Activated B cell treated with CpG ODN at 0.5 μM for 24 hours (primary cell): ENCODE results near the gene CDKL5. TPM values are rescaled to one million over a fixed set of nuclear protein-coding genes. Genes with fewer than 3 reads are reported as not detected.

Experiments used
- ATAC-seq: fragments of 200-7000 bp; cut with Tn5 transposase; one replicate; pipeline ENCODE4 v1.10.0; 2021; ENCODE audit warnings: low read depth, mild to moderate bottlenecking, moderate library complexity
- CTCF ChIA-PET: fragments of 350-600 bp; sonication (Branson Sonifier 250); formaldehyde crosslinking; loops from one replicate; lab custom pipeline; 2021; ENCODE audit warnings: antibody characterized with exemption; lab: Charles Lee
- POLR2A ChIA-PET: fragments of 350-600 bp; sonication (Branson Sonifier 250); formaldehyde crosslinking; loops from one replicate; lab custom pipeline; 2021; ENCODE audit warnings: antibody characterized with exemption; lab: Charles Lee
- DNase-seq: peaks from one replicate; pipeline ENCODE4 v3.0.0; 2022
- H3K27ac Mint-ChIP-seq: one replicate; pipeline ENCODE4 v1.8.0; 2020; ENCODE audit warnings: mixed read lengths
- H3K27me3 Mint-ChIP-seq: one replicate; pipeline ENCODE4 v1.8.0; 2021; ENCODE audit warnings: mixed read lengths
- H3K36me3 Mint-ChIP-seq: one replicate; pipeline ENCODE4 v1.8.0; 2021; ENCODE audit warnings: low read depth, mixed read lengths
- H3K4me1 Mint-ChIP-seq: one replicate; pipeline ENCODE4 v1.8.0; 2021; ENCODE audit warnings: mixed read lengths
- H3K4me3 Mint-ChIP-seq: one replicate; pipeline ENCODE4 v1.8.0; 2020; ENCODE audit warnings: mild to moderate bottlenecking, mixed read lengths
- H3K9me3 Mint-ChIP-seq: one replicate; pipeline ENCODE4 v1.8.0; 2020; ENCODE audit warnings: mixed read lengths
- CTCF ChIP-seq: fragments of 200-600 bp; IDR thresholded peaks from one replicate; pipeline ENCODE4 v1.8.0; 2022; ENCODE audit warnings: antibody characterized with exemption, mild to moderate bottlenecking
- intact Hi-C: fragments of 100-400 bp; cut with micrococcal nuclease; formaldehyde crosslinking; loops from one replicate; pipeline ENCODE4 v1.15.1; 2024
- total RNA-seq: library from RNA; stranded (reverse); gene quantifications from 2 replicates; pipeline ENCODE4 v1.2.3, GENCODE V29; 2022

Gene CDKL5
- total RNA-seq, 1 donor from 2014 or later, result 3.8 TPM

DNA sequence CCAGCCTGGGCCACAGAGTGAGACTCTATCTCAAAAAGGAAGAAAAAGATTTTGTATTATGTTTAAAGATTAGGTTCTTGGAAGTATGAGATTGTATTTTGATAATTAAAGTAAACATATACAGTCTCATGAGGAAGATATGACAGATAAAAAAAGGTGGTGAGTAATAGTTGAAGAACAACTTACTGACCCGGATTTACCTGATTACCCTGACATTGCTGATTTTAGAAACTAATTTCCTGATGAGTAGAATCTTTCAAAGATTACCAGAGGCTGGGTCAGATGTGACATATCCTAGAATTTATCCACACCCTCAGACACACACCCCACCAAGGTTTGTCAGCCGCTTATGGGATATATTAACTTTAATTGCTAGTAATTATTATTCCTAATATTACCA is 9.5 kb downstream of the CDKL5 start:
- Mint-ChIP-seq H3K27ac (no peak overlapping the region), H3K4me3 (no peak overlapping the region), H3K27me3 (no peaks in the 10 kb centered on the region), H3K9me3 (no peaks in the 10 kb centered on the region), H3K36me3 (no peaks in the 10 kb centered on the region), H3K4me1 (peaks cover 5% of the 10 kb centered on the region)
- CTCF ChIA-PET, result no interaction called here
- intact Hi-C loops, result no loop called here
- no peak for ATAC-seq
- DNase-seq, result no peak
- POLR2A ChIA-PET, result no interaction called here
- TF ChIP-seq CTCF, result no peak

- TF ChIP-seq CTCF, result no peak
- ATAC-seq (no peak), DNase-seq (no peak)
- ChIA-PET CTCF (no interaction called here), POLR2A (no interaction called here)
- Mint-ChIP-seq H3K4me3 (no peak overlapping the region), H3K36me3 (no peaks in the 10 kb centered on the region), H3K27ac (no peak overlapping the region), H3K27me3 (no peaks in the 10 kb centered on the region), H3K9me3 (no peaks in the 10 kb centered on the region), H3K4me1 (peaks cover 5% of the 10 kb centered on the region)
- intact Hi-C loops, result no loop called here
These were observed 10.6 kb downstream of the CDKL5 start for GRCh38 chrX:18436017-18436416.

- ChIA-PET POLR2A (no interaction called here), CTCF (no interaction called here)
- no peak for DNase-seq
- no peaks in the 10 kb centered on the region for H3K9me3 Mint-ChIP-seq
- no peak overlapping the region for H3K27ac Mint-ChIP-seq
- ATAC-seq, result no peak
- no peak overlapping the region for H3K4me3 Mint-ChIP-seq
- intact Hi-C loops, result no loop called here
- no peaks in the 10 kb centered on the region for H3K27me3 Mint-ChIP-seq
- TF ChIP-seq CTCF, result no peak
- H3K4me1 Mint-ChIP-seq, result peaks cover 5% of the 10 kb centered on the region
- no peaks in the 10 kb centered on the region for H3K36me3 Mint-ChIP-seq
These were observed 15.4 kb downstream of the CDKL5 start for GRCh38 chrX:18440835-18441234.

- H3K9me3 Mint-ChIP-seq, result no peaks in the 10 kb centered on the region
- DNase-seq (no peak), ATAC-seq (no peak)
- TF ChIP-seq CTCF, result no peak
- no peak overlapping the region for H3K27ac Mint-ChIP-seq
- H3K4me1 Mint-ChIP-seq, result no peaks in the 10 kb centered on the region
- ChIA-PET CTCF (no interaction called here), POLR2A (no interaction called here)
- H3K4me3 Mint-ChIP-seq, result no peak overlapping the region
- intact Hi-C loops, result no loop called here
- no peaks in the 10 kb centered on the region for H3K36me3 Mint-ChIP-seq
- no peaks in the 10 kb centered on the region for H3K27me3 Mint-ChIP-seq
These were observed 16.5 kb downstream of the CDKL5 start for GRCh38 chrX:18441780-18442367.

- ChIA-PET POLR2A (no interaction called here), CTCF (no interaction called here)
- H3K36me3 Mint-ChIP-seq, result no peaks in the 10 kb centered on the region
- no peaks in the 10 kb centered on the region for H3K4me1 Mint-ChIP-seq
- H3K27ac Mint-ChIP-seq, result no peak overlapping the region
- DNase-seq, result no peak
- no peaks in the 10 kb centered on the region for H3K9me3 Mint-ChIP-seq
- H3K27me3 Mint-ChIP-seq, result no peaks in the 10 kb centered on the region
- no peak for ATAC-seq
- no peak for TF ChIP-seq CTCF
- intact Hi-C loops, result no loop called here
- no peak overlapping the region for H3K4me3 Mint-ChIP-seq
These were observed 23.0 kb downstream of the CDKL5 start for GRCh38 chrX:18448416-18448815.
